ENCODE results near the gene PRKD2. TPM values are rescaled to one million over a fixed set of nuclear protein-coding genes. Genes with fewer than 3 reads are reported as not detected.

The PRKD2 gene
- total RNA-seq, 1 experiment from 2014 or later: 30.4 TPM

DNA sequence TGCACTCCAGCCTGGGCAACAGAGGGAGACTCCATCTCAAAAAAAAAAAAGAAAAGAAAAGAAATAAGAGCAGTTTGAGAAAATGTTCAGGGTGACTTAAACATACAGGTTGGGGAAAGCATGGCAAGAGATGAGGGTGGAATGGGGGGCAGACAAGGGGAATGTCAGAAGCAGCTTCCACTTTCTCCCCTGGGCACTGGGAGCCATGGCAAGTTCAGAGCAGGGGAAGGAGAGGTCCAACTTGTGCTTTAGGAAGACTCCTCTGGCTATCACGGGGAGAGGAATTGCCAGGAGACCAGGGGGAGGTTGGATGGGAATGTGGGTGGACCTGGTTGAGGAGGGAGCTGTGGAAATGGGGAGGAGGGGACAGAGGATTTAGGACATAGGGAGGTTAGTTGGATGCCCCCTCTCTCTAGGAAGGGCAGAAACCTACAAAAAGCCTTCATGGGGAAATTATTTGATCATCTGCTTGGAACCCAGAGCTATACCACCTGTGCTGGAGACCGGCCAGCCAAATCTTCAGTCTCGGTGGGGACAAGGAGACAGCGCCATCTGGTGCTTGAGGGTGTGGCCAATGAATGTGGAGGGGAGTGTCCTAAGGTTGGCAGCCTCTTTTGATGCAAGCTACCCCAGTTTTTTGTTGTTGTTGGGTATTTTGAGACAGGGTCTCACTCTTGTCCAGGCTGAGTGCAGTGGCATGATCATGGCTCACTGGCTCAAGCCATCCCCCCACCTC, 36.7 kb upstream of the PRKD2 start:
- ChIA-PET CTCF (interaction anchor here (0.5 to 8.3 kb wide), 9 partner anchors 12 to 346 kb away, joined by 3 to 103 read pairs (median 4); no protein-coding TSS in a partner anchor), POLR2A (no interaction called here)
- peak; percentile 69 for DNase-seq (ENCODE audit: unreplicated experiment)
- intact Hi-C loops (cut with micrococcal nuclease): no loop called here
- peaks cover 16% of the 10 kb centered on the region for H3K36me3 Mint-ChIP-seq (ENCODE audit: insufficient read depth, unreplicated experiment)
- no peaks in the 10 kb centered on the region for H3K27me3 Mint-ChIP-seq (ENCODE audit: insufficient read depth, unreplicated experiment)
- TF ChIP-seq, protein P1, sequence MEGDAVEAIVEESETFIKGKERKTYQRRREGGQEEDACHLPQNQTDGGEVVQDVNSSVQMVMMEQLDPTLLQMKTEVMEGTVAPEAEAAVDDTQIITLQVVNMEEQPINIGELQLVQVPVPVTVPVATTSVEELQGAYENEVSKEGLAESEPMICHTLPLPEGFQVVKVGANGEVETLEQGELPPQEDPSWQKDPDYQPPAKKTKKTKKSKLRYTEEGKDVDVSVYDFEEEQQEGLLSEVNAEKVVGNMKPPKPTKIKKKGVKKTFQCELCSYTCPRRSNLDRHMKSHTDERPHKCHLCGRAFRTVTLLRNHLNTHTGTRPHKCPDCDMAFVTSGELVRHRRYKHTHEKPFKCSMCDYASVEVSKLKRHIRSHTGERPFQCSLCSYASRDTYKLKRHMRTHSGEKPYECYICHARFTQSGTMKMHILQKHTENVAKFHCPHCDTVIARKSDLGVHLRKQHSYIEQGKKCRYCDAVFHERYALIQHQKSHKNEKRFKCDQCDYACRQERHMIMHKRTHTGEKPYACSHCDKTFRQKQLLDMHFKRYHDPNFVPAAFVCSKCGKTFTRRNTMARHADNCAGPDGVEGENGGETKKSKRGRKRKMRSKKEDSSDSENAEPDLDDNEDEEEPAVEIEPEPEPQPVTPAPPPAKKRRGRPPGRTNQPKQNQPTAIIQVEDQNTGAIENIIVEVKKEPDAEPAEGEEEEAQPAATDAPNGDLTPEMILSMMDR (IDR thresholded peaks at IDR 0.05; ENCODE audit: unreplicated experiment): no peak
- no peak overlapping the region for H3K27ac Mint-ChIP-seq (ENCODE audit: low read depth, unreplicated experiment)
- peaks cover 11% of the 10 kb centered on the region for H3K4me1 Mint-ChIP-seq (ENCODE audit: insufficient read depth, unreplicated experiment)
- BruUV-seq (replicated peaks): no TSS peak
- no peaks in the 10 kb centered on the region for H3K9me3 Mint-ChIP-seq (ENCODE audit: unreplicated experiment)
- no peak overlapping the region for H3K4me3 Mint-ChIP-seq (ENCODE audit: unreplicated experiment)

DNA sequence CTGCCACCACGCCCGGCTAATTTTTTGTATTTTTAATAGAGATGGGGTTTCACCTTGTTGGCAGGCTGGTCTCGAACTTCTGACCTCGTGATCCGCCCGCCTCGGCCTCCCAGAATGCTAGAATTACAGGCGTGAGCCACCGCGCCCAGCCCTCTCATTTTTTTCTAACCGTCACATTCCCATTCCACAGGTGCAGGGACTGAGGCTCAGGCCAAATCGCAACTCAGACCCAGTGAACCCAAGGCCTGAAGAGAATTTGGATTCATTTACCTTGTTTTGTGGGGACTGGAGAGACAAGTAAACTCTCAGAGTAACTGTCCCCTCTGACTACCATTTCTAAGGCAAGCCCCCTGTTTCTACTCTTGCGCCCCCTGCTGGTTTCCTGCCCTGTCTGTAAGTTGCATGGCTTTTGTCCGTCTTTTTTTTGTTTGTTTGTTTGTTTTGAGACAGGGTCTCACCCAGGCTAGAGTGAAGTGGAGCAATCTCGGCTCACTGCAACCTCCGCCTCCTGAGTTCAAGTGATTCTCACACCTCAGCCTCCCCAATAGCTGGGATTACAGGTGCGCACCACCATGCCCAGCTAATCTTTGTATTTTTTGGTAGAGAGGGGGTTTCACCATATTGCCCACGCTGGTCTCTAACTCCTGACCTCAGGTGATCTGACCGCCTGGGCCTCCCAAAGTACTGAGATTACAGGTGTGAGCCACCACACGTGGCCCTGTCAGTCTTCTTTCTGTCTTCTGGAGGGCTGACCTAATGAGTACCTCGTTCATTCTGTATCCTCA, 31.6 kb upstream of the PRKD2 start:
- no peak overlapping the region for H3K27ac Mint-ChIP-seq (ENCODE audit: low read depth, unreplicated experiment)
- peak overlapping the region; percentile 15 for H3K4me3 Mint-ChIP-seq (ENCODE audit: unreplicated experiment)
- peaks cover 15% of the 10 kb centered on the region for H3K4me1 Mint-ChIP-seq (ENCODE audit: insufficient read depth, unreplicated experiment)
- no peaks in the 10 kb centered on the region for H3K9me3 Mint-ChIP-seq (ENCODE audit: unreplicated experiment)
- intact Hi-C loops (cut with micrococcal nuclease): loop anchor here (5.0 kb wide), 1 partner anchor 34 kb away; no protein-coding TSS in a partner anchor
- TF ChIP-seq, protein P1 (IDR thresholded peaks at IDR 0.05; ENCODE audit: unreplicated experiment): peak; percentile 73
- H3K36me3 Mint-ChIP-seq (ENCODE audit: insufficient read depth, unreplicated experiment): peaks cover 22% of the 10 kb centered on the region
- H3K27me3 Mint-ChIP-seq (ENCODE audit: insufficient read depth, unreplicated experiment): no peaks in the 10 kb centered on the region
- ChIA-PET POLR2A (interaction anchor here (0.5 kb wide), 1 partner anchor 59 kb away, joined by 4 read pairs; no protein-coding TSS in a partner anchor), CTCF (interaction anchor here (0.5 to 8.3 kb wide), 15 partner anchors 8 to 430 kb away, joined by 3 to 103 read pairs (median 3); no protein-coding TSS in a partner anchor)
- no TSS peak for BruUV-seq (replicated peaks)
- peak; percentile 74 for DNase-seq (ENCODE audit: unreplicated experiment)

DNA sequence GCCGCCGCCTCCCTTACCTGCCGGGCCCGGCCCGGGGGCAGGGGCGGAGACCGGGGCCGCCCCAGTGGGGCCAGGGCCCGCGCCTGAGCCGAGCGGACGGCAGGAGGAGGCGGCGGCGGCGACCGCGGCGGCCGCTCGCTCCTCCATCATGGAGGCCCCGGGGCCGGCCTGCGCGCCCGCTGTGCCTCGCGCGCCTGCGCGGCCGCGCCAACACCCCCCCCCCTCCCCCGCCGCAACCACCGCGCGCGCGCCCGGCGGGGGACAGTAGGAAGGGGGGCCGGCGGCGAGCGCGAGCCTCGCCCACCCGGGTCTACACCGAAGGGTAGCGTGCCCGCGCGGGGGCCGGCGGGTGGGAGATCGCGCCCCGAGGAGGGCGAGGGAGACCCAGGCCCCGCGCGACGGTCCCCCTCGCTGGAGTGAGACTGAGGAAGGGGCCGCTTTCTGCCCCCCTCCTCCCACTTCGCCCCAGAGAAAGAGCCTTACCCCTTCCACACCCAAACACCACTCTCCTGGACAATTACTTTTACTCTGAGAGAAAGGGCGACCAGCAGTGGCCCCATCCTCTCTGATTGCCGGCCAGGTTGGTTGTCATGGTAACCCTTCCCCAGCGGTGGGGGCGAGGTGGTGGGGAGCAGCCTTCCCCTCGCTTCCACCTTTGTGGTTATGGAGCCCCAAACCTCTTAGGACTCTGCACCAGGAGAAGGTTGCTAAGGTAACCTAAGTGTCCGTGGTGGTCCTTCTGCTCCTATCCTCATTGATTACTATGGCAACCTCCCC, 29.6 kb upstream of the PRKD2 start, which contains the start of gene STRN4:
STRN4 (minus strand) TSS at position 170 of the 777 bp plus-strand sequence; CDS start at position 150, 20 bp downstream.
- ChIA-PET CTCF (interaction anchor here (0.8 to 1.0 kb wide), 2 partner anchors 11 to 48 kb away, joined by 3 to 4 read pairs; no protein-coding TSS in a partner anchor), POLR2A (interaction anchor here (2.2 kb wide), 1 partner anchor 32 kb away, joined by 14 read pairs; no protein-coding TSS in a partner anchor)
- H3K4me3 Mint-ChIP-seq (ENCODE audit: unreplicated experiment): peak within 1 kb of the TSS; percentile 97
- peaks cover 25% of the 10 kb centered on the region for H3K36me3 Mint-ChIP-seq (ENCODE audit: insufficient read depth, unreplicated experiment)
- peaks cover 19% of the 10 kb centered on the region for H3K4me1 Mint-ChIP-seq (ENCODE audit: insufficient read depth, unreplicated experiment)
- no peak for DNase-seq (ENCODE audit: unreplicated experiment)
- H3K27me3 Mint-ChIP-seq (ENCODE audit: insufficient read depth, unreplicated experiment): no peaks in the 10 kb centered on the region
- H3K9me3 Mint-ChIP-seq (ENCODE audit: unreplicated experiment): no peaks in the 10 kb centered on the region
- peak within 1 kb of the TSS; percentile 88 for H3K27ac Mint-ChIP-seq (ENCODE audit: low read depth, unreplicated experiment)
- intact Hi-C loops (cut with micrococcal nuclease): loop anchor here (5.0 kb wide), 1 partner anchor 36 kb away; no protein-coding TSS in a partner anchor
- TF ChIP-seq, protein P1 (IDR thresholded peaks at IDR 0.05; ENCODE audit: unreplicated experiment): no peak
- no TSS peak for BruUV-seq (replicated peaks)
